Endothelial cell of umbilical vein (primary cell): ENCODE data around the gene KHSRP. TPM values are rescaled to one million over a fixed set of nuclear protein-coding genes. Genes with fewer than 3 reads are reported as not detected.

ENCODE experiments used
- BruUV-seq: library from RNA; stranded (reverse); fragments of 400-500 nt; replicated peaks from 2 replicates; lab custom pipeline; 2021; lab: Mats Ljungman, UMichigan
- CTCF ChIA-PET: fragments of 300-600, 350-600 bp; sonication (Branson Sonifier 250); formaldehyde crosslinking; loops from one replicate; lab custom pipeline; 2021; ENCODE audit warnings: antibody characterized with exemption, inconsistent platforms; lab: Charles Lee
- POLR2A ChIA-PET: fragments of 300-600, 350-600 bp; sonication (Branson Sonifier 250); formaldehyde crosslinking; loops from one replicate; lab custom pipeline; 2021; ENCODE audit warnings: antibody characterized with exemption, inconsistent platforms; lab: Charles Lee
- DNase-seq: peaks from one replicate; pipeline ENCODE4 v3.0.0-alpha.2; 2011; ENCODE audit warnings: low read depth, low spot score
- FAIRE-seq: peaks from 2 replicates; lab custom pipeline; 2011; peaks lifted over from hg19 to GRCh38; lab: Jason Lieb, UNC
- H2AFZ ChIP-seq: 2 replicates; pipeline ENCODE4 v1.6.0; 2012; ENCODE audit warnings: low read depth, low read length, control low read depth, inconsistent platforms
- H3K27ac ChIP-seq: 2 replicates; pipeline ENCODE4 v1.5.1; 2011; ENCODE audit warnings: low read depth, mild to moderate bottlenecking, control low read depth, low read length, moderate library complexity; ENCODE audit not compliant: insufficient read depth
- H3K27me3 ChIP-seq, 2 experiments: 2 replicates each; pipeline versions ENCODE4 v1.6.0 to v1.6.1; 2011; ENCODE audit warnings: low read length in 2 of 2, mixed read lengths in 1 of 2; ENCODE audit not compliant: control insufficient read depth in 2 of 2, insufficient read depth in 2 of 2
- H3K36me3 ChIP-seq, 2 experiments: 2 replicates in 1 of 2; 3 replicates in 1 of 2; pipeline ENCODE4 v1.5.1; 2011; ENCODE audit warnings: low read length in 2 of 2, mild to moderate bottlenecking in 1 of 2, moderate library complexity in 1 of 2; ENCODE audit not compliant: control insufficient read depth in 2 of 2, insufficient read depth in 2 of 2; ENCODE audit errors: extremely low read depth in 1 of 2
- H3K4me1 ChIP-seq: 3 replicates; pipeline ENCODE4 v1.5.1; 2011; ENCODE audit warnings: mild to moderate bottlenecking, low read length; ENCODE audit not compliant: control insufficient read depth, insufficient read depth; ENCODE audit errors: extremely low read depth
- H3K4me2 ChIP-seq: 2 replicates; pipeline ENCODE4 v1.6.1; 2011; ENCODE audit warnings: low read length, control low read depth, mixed read lengths; ENCODE audit not compliant: insufficient read depth
- H3K4me3 ChIP-seq, 3 experiments: fragments of 200-600 bp in 1 of 3; sonication (generic), shearing (Covaris generic) in 1 of 3; replicated peaks in 1 of 3; 2 replicates each; pipeline ENCODE4 v1.5.1; 2011 to 2016; ENCODE audit warnings: control low read depth in 3 of 3, low read length in 3 of 3, mild to moderate bottlenecking in 2 of 3, inconsistent platforms in 1 of 3, low read depth in 1 of 3, moderate library complexity in 1 of 3; ENCODE audit not compliant: insufficient read depth in 1 of 3
- H3K79me2 ChIP-seq: 2 replicates; pipeline ENCODE4 v1.6.0; 2012; ENCODE audit warnings: low read length, inconsistent platforms; ENCODE audit not compliant: control insufficient read depth, insufficient read depth
- H3K9ac ChIP-seq: replicated peaks from 2 replicates; pipeline ENCODE3; 2011; ENCODE audit warnings: low read length, control low read depth; ENCODE audit not compliant: insufficient read depth; ENCODE audit errors: extremely low read depth
- H3K9me1 ChIP-seq: replicated peaks from 3 replicates; pipeline ENCODE4 v1.6.0; 2011; ENCODE audit warnings: mild to moderate bottlenecking, low read length; ENCODE audit not compliant: control insufficient read depth, insufficient read depth; ENCODE audit errors: extremely low read depth
- H3K9me3 ChIP-seq: replicated peaks from 2 replicates; pipeline ENCODE4 v1.5.1; 2012; ENCODE audit warnings: low read length, inconsistent platforms; ENCODE audit not compliant: control insufficient read depth, insufficient read depth
- H4K20me1 ChIP-seq: replicated peaks from 2 replicates; pipeline ENCODE3; 2011; ENCODE audit warnings: mild to moderate bottlenecking, low read length; ENCODE audit not compliant: control insufficient read depth, insufficient read depth; ENCODE audit errors: extremely low read depth
- CTCF ChIP-seq, 2 donors: IDR thresholded peaks; 1 replicate in 1 of 2; 2 replicates in 1 of 2; pipeline ENCODE4 v1.5.1; 2011; ENCODE audit warnings: low read length in 2 of 2, mild to moderate bottlenecking in 2 of 2, moderate library complexity in 2 of 2, control low read depth in 1 of 2, inconsistent platforms in 1 of 2, low read depth in 1 of 2; ENCODE audit not compliant: insufficient read depth in 1 of 2; ENCODE audit errors: extremely low read depth in 1 of 2
- EZH2 ChIP-seq: IDR thresholded peaks from 2 replicates; pipeline ENCODE4 v1.6.1; 2012; ENCODE audit warnings: borderline replicate concordance, low read depth, mild to moderate bottlenecking, moderate library complexity, low read length, inconsistent platforms; ENCODE audit not compliant: severe bottlenecking
- FOS ChIP-seq: IDR thresholded peaks from 2 replicates; pipeline ENCODE4 v1.6.1; 2011; ENCODE audit warnings: mild to moderate bottlenecking, low read length, moderate library complexity, borderline replicate concordance; ENCODE audit not compliant: insufficient read depth
- GATA2 ChIP-seq: IDR thresholded peaks from 2 replicates; pipeline ENCODE4 v1.7.0; 2011; ENCODE audit warnings: low read depth, mild to moderate bottlenecking, moderate library complexity, mixed read lengths, low read length; ENCODE audit not compliant: insufficient read length, insufficient read depth
- JUN ChIP-seq: IDR thresholded peaks from 2 replicates; pipeline ENCODE4 v1.6.1; 2011; ENCODE audit warnings: borderline replicate concordance, low read depth; ENCODE audit not compliant: insufficient read length, insufficient read depth
- MYC ChIP-seq: IDR thresholded peaks from one replicate; pipeline ENCODE4 v1.6.1; 2011; ENCODE audit warnings: mild to moderate bottlenecking, low read depth, low read length
- POLR2A ChIP-seq: IDR thresholded peaks from 2 replicates; pipeline ENCODE4 v1.6.1; 2012; ENCODE audit warnings: low read depth, mild to moderate bottlenecking, control low read depth, low read length
- POLR2AphosphoS5 ChIP-seq: IDR thresholded peaks from 2 replicates; pipeline ENCODE4 v1.6.1; 2012; ENCODE audit warnings: low read depth, mild to moderate bottlenecking, control low read depth, low read length, moderate library complexity; ENCODE audit not compliant: insufficient read depth
- dilution Hi-C: fragments of 300-500 bp; cut with MboI; formaldehyde crosslinking; loops from one replicate; pipeline ENCODE4 v1.15.0; 2019; ENCODE audit warnings: low sequenced_read_pairs; ENCODE audit not compliant: extremely low pct_ligation_motif_present
- intact Hi-C: fragments of 100-400 bp; cut with micrococcal nuclease; formaldehyde crosslinking; loops from one replicate; pipeline ENCODE4 v1.10.0; 2022
- polyA plus RNA-seq, 4 experiments: library from polyadenylated mRNA; depleted of rRNA in 3 of 4; stranded (reverse) in 3 of 4; unstranded in 1 of 4; fragments of >200 nt; gene quantifications; 2 replicates each; pipeline versions ENCODE4 v1.2.1 to v1.2.3, GENCODE V29; 2011 to 2012; ENCODE audit warnings: missing spikeins in 1 of 4
- total RNA-seq: library from RNA; stranded (reverse); gene quantifications from 2 replicates; pipeline ENCODE4 v1.2.3, GENCODE V29; 2021
- TF ChIP-seq, protein P1 (sequence below): IDR thresholded peaks from 2 replicates; pipeline ENCODE4 v1.6.1; 2011; ENCODE audit not compliant: insufficient read depth, insufficient read length

Gene KHSRP
- total and polyA plus RNA-seq, 2 donors (not counting 3 experiments of a cell fraction or from before 2014, with no cell fraction given), result 98.3 to 372 TPM

GRCh38 chr19:6412061-6412446 lies 12.6 kb downstream of the KHSRP start:
- POLR2A ChIA-PET, result no interaction called here
- no peak overlapping the region for H3K27ac ChIP-seq
- H2AFZ ChIP-seq, result no peak overlapping the region
- no peaks in the 10 kb centered on the region for H3K9me1 ChIP-seq
- no peaks in the 10 kb centered on the region for H4K20me1 ChIP-seq
- no peak for TF ChIP-seq GATA2
- H3K27me3 ChIP-seq, result no peaks in the 10 kb centered on the region
- BruUV-seq, result no TSS peak
- H3K4me2 ChIP-seq, result no peak overlapping the region
- H3K9me3 ChIP-seq, result no peaks in the 10 kb centered on the region
- CTCF ChIA-PET, result interaction anchor here (1.0 kb wide), 1 partner anchor 13 kb away, joined by 5 read pairs; the partner anchor contains the start of gene KHSRP
- H3K36me3 ChIP-seq, result peaks cover 9 to 24% of the 10 kb centered on the region in 2 experiments
- DNase-seq, result no peak
- H3K4me1 ChIP-seq, result no peaks in the 10 kb centered on the region
- no peak overlapping the region for H3K4me3 ChIP-seq
- dilution Hi-C loops (no loop called here), intact Hi-C loops (no loop called here)
- no peak overlapping the region for H3K9ac ChIP-seq
- no peaks in the 10 kb centered on the region for H3K79me2 ChIP-seq
- no peak for FAIRE-seq

DNA sequence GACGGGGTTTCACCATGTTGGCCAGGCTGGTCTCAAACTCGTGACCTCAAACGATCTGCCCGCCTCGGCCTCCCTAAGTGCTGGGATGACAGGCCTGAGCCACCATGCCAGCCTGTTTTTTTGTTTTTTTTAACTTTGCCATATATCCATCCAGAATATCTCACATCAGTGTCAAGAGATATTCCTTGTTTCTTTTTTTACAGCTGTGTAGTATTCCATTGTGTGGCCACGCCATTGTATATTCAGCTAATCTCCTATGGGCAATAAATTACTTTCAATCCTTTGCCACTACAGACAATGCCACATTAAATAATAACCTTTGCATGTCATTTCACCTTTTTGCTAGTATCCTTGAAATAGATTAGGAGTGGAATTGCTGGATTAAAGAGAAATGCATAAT lies 15.3 kb downstream of the KHSRP start:
- POLR2A ChIA-PET, result no interaction called here
- Histone ChIP-seq H3K4me3 (no peak overlapping the region), H3K79me2 (no peaks in the 10 kb centered on the region), H3K4me2 (no peak overlapping the region), H3K9ac (no peak overlapping the region), H4K20me1 (no peaks in the 10 kb centered on the region), H3K36me3 (peaks cover 3 to 5% of the 10 kb centered on the region in 2 experiments), H3K9me3 (no peaks in the 10 kb centered on the region), H3K27ac (no peak overlapping the region), H3K9me1 (no peaks in the 10 kb centered on the region), H3K4me1 (no peaks in the 10 kb centered on the region), H3K27me3 (no peaks in the 10 kb centered on the region), H2AFZ (no peak overlapping the region)
- TF ChIP-seq CTCF (IDR thresholded peaks at IDR 0.05; ENCODE audit: extremely low read depth in 1 of 2, insufficient read depth in 1 of 2, low read depth in 1 of 2, low read length in 2 of 2), result no peak
- TF ChIP-seq POLR2A, result no peak
- TF ChIP-seq GATA2, result no peak
- TF ChIP-seq POLR2AphosphoS5, result no peak
- TF ChIP-seq, protein P1, sequence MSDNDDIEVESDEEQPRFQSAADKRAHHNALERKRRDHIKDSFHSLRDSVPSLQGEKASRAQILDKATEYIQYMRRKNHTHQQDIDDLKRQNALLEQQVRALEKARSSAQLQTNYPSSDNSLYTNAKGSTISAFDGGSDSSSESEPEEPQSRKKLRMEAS, result no peak
- TF ChIP-seq MYC, result no peak
- no peak for TF ChIP-seq FOS
- no peak for TF ChIP-seq JUN
- no peak for TF ChIP-seq EZH2
- DNase-seq (no peak), FAIRE-seq (no peak)
- intact Hi-C loops, result no loop called here
- BruUV-seq, result no TSS peak
- dilution Hi-C loops, result no loop called here
- CTCF ChIA-PET, result interaction anchor here (1.0 kb wide), 1 partner anchor 283 kb away, joined by 3 read pairs; no protein-coding TSS in a partner anchor
